ENCODE measurements around the gene PPP1R12B.
"Not testable (repeated sequence)": the region's sequence is repeated elsewhere in the genome, so short reads cannot be mapped to it uniquely, and the experiment has no call there.

PPP1R12B gene

DNA sequence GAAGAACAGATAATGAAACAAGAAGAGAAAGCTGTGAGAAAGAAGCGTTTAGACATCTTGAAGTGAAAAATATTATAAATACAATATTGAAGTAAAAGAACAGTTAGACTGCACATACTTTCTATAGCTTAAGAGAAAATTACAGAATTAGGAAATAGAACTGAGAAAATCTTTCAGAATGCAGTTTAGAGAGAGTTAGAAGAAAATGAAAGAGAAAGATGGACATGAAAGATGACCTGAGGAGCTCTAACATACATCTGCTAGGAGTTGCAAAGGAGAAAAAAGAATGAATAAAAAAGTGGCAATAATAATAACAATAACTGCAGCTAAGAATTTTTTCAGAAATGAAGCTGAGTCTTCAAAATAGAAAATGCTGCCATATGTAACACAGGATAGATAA is 173.0 kb downstream of the PPP1R12B start:
- H3K9me2 ChIP-seq (replicated peaks; ENCODE audit: control insufficient read depth, low read length); H3F3A ChIP-seq (ENCODE audit: control insufficient read depth, insufficient read depth); H3K27me3 ChIP-seq (ENCODE audit: control insufficient read depth, low read length); H3K27ac ChIP-seq (ENCODE audit: low read depth, low read length); H4K20me1 ChIP-seq (ENCODE audit: control insufficient read depth, insufficient read depth, low read depth, low read length); H3K79me2 ChIP-seq (ENCODE audit: control insufficient read depth, low read length); H3K4me2 ChIP-seq (ENCODE audit: low read length); H3K4me1 ChIP-seq (ENCODE audit: control insufficient read depth, low read length); H3K4me3 ChIP-seq (ENCODE audit: low read length); H3K9me3 ChIP-seq (ENCODE audit: control insufficient read depth, insufficient read depth, low read length); H3K36me3 ChIP-seq (ENCODE audit: control insufficient read depth, low read length): not testable (repeated sequence)

DNA sequence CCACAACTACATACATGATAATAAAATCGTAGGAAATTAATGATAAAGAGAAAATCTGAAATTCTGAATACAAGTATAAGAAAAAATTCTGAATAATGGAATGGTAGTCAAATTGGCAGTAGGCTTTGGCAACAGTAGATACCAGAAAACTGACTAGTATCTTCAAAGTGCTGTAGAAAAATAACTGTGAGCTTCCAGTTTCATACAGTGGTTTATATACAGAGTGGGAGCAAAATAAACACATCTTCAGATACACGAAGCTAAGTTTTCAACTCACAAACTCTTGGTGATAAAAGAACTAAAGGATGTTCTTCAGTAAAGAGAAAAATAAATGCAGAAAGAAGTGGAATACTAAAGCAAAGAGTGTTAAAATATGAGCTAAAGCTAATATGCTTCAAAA is 173.4 kb downstream of the PPP1R12B start:
- Histone ChIP-seq H3K79me2 (ENCODE audit: control insufficient read depth, low read length) (no peaks in the 10 kb centered on the region), H3K27ac (ENCODE audit: low read depth, low read length) (no peak overlapping the region), H4K20me1 (ENCODE audit: control insufficient read depth, insufficient read depth, low read depth, low read length) (no peaks in the 10 kb centered on the region), H3K4me2 (ENCODE audit: low read length) (no peak overlapping the region), H3K36me3 (ENCODE audit: control insufficient read depth, low read length) (no peaks in the 10 kb centered on the region), H3K9me2 (replicated peaks; ENCODE audit: control insufficient read depth, low read length) (no peaks in the 10 kb centered on the region), H3K4me1 (ENCODE audit: control insufficient read depth, low read length) (no peaks in the 10 kb centered on the region), H3K9me3 (ENCODE audit: control insufficient read depth, insufficient read depth, low read length) (no peaks in the 10 kb centered on the region), H3F3A (ENCODE audit: control insufficient read depth, insufficient read depth) (no peaks in the 10 kb centered on the region), H3K27me3 (ENCODE audit: control insufficient read depth, low read length) (no peaks in the 10 kb centered on the region), H3K4me3 (ENCODE audit: low read length) (no peak overlapping the region)
- no peak for TF ChIP-seq EZH2phosphoT487 (IDR thresholded peaks at IDR 0.05; ENCODE audit: borderline replicate concordance, low read length)
- TF ChIP-seq, protein P1, sequence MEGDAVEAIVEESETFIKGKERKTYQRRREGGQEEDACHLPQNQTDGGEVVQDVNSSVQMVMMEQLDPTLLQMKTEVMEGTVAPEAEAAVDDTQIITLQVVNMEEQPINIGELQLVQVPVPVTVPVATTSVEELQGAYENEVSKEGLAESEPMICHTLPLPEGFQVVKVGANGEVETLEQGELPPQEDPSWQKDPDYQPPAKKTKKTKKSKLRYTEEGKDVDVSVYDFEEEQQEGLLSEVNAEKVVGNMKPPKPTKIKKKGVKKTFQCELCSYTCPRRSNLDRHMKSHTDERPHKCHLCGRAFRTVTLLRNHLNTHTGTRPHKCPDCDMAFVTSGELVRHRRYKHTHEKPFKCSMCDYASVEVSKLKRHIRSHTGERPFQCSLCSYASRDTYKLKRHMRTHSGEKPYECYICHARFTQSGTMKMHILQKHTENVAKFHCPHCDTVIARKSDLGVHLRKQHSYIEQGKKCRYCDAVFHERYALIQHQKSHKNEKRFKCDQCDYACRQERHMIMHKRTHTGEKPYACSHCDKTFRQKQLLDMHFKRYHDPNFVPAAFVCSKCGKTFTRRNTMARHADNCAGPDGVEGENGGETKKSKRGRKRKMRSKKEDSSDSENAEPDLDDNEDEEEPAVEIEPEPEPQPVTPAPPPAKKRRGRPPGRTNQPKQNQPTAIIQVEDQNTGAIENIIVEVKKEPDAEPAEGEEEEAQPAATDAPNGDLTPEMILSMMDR (IDR thresholded peaks at IDR 0.05; ENCODE audit: low read depth, low read length, poor library complexity, severe bottlenecking) = no peak

DNA sequence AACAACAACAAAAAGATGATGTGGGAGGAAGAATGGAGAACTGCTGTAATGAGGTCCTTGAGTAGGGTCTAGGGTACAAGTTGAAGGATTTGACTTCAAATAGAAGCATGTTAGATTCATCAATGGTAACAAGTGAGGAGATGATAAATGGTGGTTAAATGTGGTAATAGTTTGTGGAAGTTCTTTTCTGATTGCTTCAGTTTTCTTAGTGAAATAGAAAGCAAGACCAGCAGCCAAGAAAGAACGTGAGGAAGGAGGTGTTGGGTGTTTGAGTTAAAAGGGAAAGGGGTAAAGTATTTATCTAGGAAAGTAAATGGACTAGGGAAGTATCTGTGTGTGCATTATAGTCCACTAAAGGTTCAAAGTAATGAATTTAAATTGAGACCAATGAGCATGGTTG is 177.6 kb downstream of the PPP1R12B start:
- H3K4me3 ChIP-seq (ENCODE audit: low read length); H3K27me3 ChIP-seq (ENCODE audit: control insufficient read depth, low read length); H3K9me3 ChIP-seq (ENCODE audit: control insufficient read depth, insufficient read depth, low read length); H3F3A ChIP-seq (ENCODE audit: control insufficient read depth, insufficient read depth); H4K20me1 ChIP-seq (ENCODE audit: control insufficient read depth, insufficient read depth, low read depth, low read length); H3K4me2 ChIP-seq (ENCODE audit: low read length); H3K27ac ChIP-seq (ENCODE audit: low read depth, low read length); H3K9me2 ChIP-seq (replicated peaks; ENCODE audit: control insufficient read depth, low read length); H3K79me2 ChIP-seq (ENCODE audit: control insufficient read depth, low read length); H3K36me3 ChIP-seq (ENCODE audit: control insufficient read depth, low read length): not testable (repeated sequence)
- peaks cover 13% of the 10 kb centered on the region for H3K4me1 ChIP-seq (ENCODE audit: control insufficient read depth, low read length)

DNA sequence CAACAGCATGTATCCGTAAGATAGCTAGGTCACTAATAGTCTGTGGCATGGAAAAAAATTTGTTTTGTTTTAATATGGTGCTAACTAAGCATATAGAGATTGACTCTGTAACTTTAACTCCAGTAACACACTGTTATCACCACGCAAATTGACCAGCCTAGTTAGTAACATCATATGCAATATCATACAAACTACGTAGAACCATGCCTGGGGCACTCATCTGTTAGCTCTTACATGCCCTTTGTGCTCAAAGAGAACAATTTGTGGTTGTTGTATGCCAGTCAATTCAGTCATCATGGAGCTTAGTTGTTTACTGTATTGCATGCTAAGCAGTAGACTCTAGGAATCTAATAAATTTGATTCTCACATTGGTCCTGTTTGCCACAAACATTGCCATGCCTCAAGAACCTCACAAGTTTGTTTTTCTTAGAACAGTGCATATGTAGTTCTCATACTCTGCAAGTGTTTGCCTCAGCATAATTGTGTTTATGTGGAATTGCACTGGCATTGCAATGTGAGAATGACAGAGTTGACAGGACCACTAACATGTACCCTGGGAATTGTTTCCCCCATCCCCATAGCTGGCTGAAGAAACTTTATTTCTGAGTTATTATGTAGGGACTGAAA is 179.7 kb downstream of the PPP1R12B start:
- H3K4me1 ChIP-seq (ENCODE audit: control insufficient read depth, low read length) = peaks cover 13% of the 10 kb centered on the region
- not testable (repeated sequence) for H3K27ac ChIP-seq (ENCODE audit: low read depth, low read length); H3F3A ChIP-seq (ENCODE audit: control insufficient read depth, insufficient read depth); H4K20me1 ChIP-seq (ENCODE audit: control insufficient read depth, insufficient read depth, low read depth, low read length); H3K36me3 ChIP-seq (ENCODE audit: control insufficient read depth, low read length); H3K27me3 ChIP-seq (ENCODE audit: control insufficient read depth, low read length); H3K4me2 ChIP-seq (ENCODE audit: low read length); H3K9me3 ChIP-seq (ENCODE audit: control insufficient read depth, insufficient read depth, low read length); H3K9me2 ChIP-seq (replicated peaks; ENCODE audit: control insufficient read depth, low read length); H3K79me2 ChIP-seq (ENCODE audit: control insufficient read depth, low read length); H3K4me3 ChIP-seq (ENCODE audit: low read length)

DNA sequence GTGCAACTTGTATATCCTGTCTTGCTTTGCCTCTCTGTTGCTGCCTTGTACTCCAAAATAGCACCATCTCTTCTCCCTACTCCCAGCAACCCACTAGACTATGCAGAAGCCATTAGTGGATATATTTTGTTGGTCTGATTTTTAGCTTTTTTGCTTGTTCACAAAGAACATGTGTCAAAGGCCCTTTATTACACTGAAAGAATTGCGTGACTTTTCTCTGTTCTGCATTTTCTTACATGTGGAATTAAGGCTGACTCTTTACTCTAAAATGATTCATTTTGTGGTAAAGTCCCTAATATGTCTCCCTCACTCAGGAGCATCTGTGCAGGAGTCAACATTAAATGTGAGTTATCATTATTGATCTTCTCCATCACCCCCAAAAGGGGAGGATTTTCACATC is 182.2 kb downstream of the PPP1R12B start:
- not testable (repeated sequence) for H3K4me3 ChIP-seq (ENCODE audit: low read length); H3K36me3 ChIP-seq (ENCODE audit: control insufficient read depth, low read length); H3K4me2 ChIP-seq (ENCODE audit: low read length); H4K20me1 ChIP-seq (ENCODE audit: control insufficient read depth, insufficient read depth, low read depth, low read length); H3K27ac ChIP-seq (ENCODE audit: low read depth, low read length); H3F3A ChIP-seq (ENCODE audit: control insufficient read depth, insufficient read depth); H3K79me2 ChIP-seq (ENCODE audit: control insufficient read depth, low read length); H3K9me3 ChIP-seq (ENCODE audit: control insufficient read depth, insufficient read depth, low read length); H3K27me3 ChIP-seq (ENCODE audit: control insufficient read depth, low read length); H3K9me2 ChIP-seq (replicated peaks; ENCODE audit: control insufficient read depth, low read length)
- peaks cover 13% of the 10 kb centered on the region for H3K4me1 ChIP-seq (ENCODE audit: control insufficient read depth, low read length)
